ENCODE results near the gene ORC6. TPM values are rescaled to one million over a fixed set of nuclear protein-coding genes. Genes with fewer than 3 reads are reported as not detected.

The ORC6 gene
- polyA plus RNA-seq, 1 donor (not counting 4 experiments of a cell fraction or from before 2014, with no cell fraction given) = 21.9 TPM

DNA sequence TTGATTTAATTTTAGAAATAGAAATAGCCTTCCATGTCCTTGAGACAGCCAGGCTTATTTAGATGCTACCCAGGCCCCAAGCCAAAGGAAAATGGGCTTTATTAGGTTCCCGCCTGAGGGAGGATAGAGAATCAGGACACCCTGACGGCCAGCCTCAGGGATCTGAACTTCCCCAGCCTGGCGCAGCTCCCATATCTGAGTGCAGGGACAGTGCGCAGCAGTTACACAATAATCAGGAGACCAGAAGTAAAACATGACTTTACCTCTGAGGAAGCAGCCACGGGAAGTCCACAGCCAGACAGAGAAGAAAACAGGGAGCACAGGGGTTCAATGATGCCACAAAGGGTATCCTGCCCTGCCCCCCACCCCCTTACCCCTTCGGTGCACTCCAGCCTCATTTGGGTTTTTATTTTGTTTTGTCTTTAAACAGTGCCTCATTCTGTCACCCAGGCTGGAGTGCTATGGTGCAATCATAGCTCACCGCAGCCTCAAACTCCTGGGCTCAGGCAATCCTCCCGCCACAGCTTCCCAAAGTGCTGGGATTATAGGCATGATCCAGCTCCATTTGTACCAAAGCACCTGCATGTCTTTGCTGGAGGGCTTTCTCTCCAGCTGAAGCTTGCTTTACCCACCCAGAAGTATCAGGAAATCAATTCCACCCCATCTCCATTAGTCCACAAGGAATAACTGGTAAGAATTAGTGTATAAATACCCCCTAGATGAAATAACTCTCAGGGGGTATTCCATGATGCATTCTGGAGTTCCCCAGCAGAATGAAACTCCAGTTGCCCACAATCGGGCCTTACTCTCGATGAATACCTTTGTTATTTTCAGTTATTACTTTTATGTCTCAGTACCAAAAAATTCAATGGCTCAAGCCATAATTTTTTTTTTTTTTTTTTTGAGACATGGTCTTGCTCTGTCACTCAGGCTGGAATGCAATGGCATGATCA lies 21.9 kb downstream of the ORC6 start:
- dilution Hi-C loops (cut with MboI; ENCODE audit: extremely low pct_ligation_motif_present, low sequenced_read_pairs) = no loop called here
- no peaks in the 10 kb centered on the region for H3K9me3 ChIP-seq (ENCODE audit: control insufficient read depth, low read depth, low read length)
- no peak overlapping the region for H3K27ac ChIP-seq (ENCODE audit: control insufficient read depth, insufficient read depth, low read length)
- TF ChIP-seq CTCF (optimal IDR thresholded peaks at IDR 0.05 in 1 of 3, IDR thresholded peaks at IDR 0.05 in 1 of 3, conservative IDR thresholded peaks at IDR 0.05 in 1 of 3; ENCODE audit: extremely low read depth in 1 of 3, insufficient read depth in 2 of 3, low read length in 3 of 3) (no peak), EZH2 (IDR thresholded peaks at IDR 0.05; ENCODE audit: low read length) (no peak)
- H3K27me3 ChIP-seq (ENCODE audit: control insufficient read depth, extremely low read depth, insufficient read depth, low read length) = no peaks in the 10 kb centered on the region
- no peak overlapping the region for H3K4me3 ChIP-seq (ENCODE audit: control insufficient read depth in 2 of 3, extremely low read depth in 1 of 3, insufficient read depth in 2 of 3, low read depth in 1 of 3, low read length in 3 of 3)
- DNase-seq (ENCODE audit: low read depth, low spot score) (no peak), FAIRE-seq (no peak)
- no peaks in the 10 kb centered on the region for H3K9me1 ChIP-seq (ENCODE audit: control insufficient read depth, extremely low read depth, insufficient read depth, low read length)
- H3K36me3 ChIP-seq (ENCODE audit: control insufficient read depth in 2 of 2, extremely low read depth in 1 of 2, insufficient read depth in 2 of 2, low read length in 2 of 2) = no peaks in the 10 kb centered on the region
- H3K4me2 ChIP-seq (ENCODE audit: control insufficient read depth, extremely low read depth, insufficient read depth, low read depth, low read length) = no peak overlapping the region
- H3K4me1 ChIP-seq (ENCODE audit: control insufficient read depth, extremely low read depth, insufficient read depth, low read length) = no peaks in the 10 kb centered on the region
- no peak overlapping the region for H3K9ac ChIP-seq (ENCODE audit: control insufficient read depth, extremely low read depth, insufficient read depth, low read length)
- H4K20me1 ChIP-seq (ENCODE audit: control insufficient read depth, extremely low read depth, insufficient read depth, low read length) = no peaks in the 10 kb centered on the region
- no peaks in the 10 kb centered on the region for H3K79me2 ChIP-seq (ENCODE audit: control insufficient read depth, insufficient read depth, low read length)
- no peak overlapping the region for H2AFZ ChIP-seq (ENCODE audit: control insufficient read depth, low read length)

- no peak for FAIRE-seq
- Histone ChIP-seq H3K9ac (ENCODE audit: control insufficient read depth, extremely low read depth, insufficient read depth, low read length) (no peak overlapping the region), H3K36me3 (ENCODE audit: control insufficient read depth in 2 of 2, extremely low read depth in 1 of 2, insufficient read depth in 2 of 2, low read length in 2 of 2) (no peaks in the 10 kb centered on the region), H4K20me1 (ENCODE audit: control insufficient read depth, extremely low read depth, insufficient read depth, low read length) (no peaks in the 10 kb centered on the region), H3K4me3 (ENCODE audit: control insufficient read depth in 2 of 3, extremely low read depth in 1 of 3, insufficient read depth in 2 of 3, low read depth in 1 of 3, low read length in 3 of 3) (no peak overlapping the region), H3K9me1 (ENCODE audit: control insufficient read depth, extremely low read depth, insufficient read depth, low read length) (no peaks in the 10 kb centered on the region), H3K27ac (ENCODE audit: control insufficient read depth, insufficient read depth, low read length) (no peak overlapping the region), H3K4me2 (ENCODE audit: control insufficient read depth, extremely low read depth, insufficient read depth, low read depth, low read length) (no peak overlapping the region), H3K9me3 (ENCODE audit: control insufficient read depth, low read depth, low read length) (no peaks in the 10 kb centered on the region), H3K79me2 (ENCODE audit: control insufficient read depth, insufficient read depth, low read length) (no peaks in the 10 kb centered on the region), H3K4me1 (ENCODE audit: control insufficient read depth, extremely low read depth, insufficient read depth, low read length) (no peaks in the 10 kb centered on the region), H2AFZ (ENCODE audit: control insufficient read depth, low read length) (no peak overlapping the region), H3K27me3 (ENCODE audit: control insufficient read depth, extremely low read depth, insufficient read depth, low read length) (no peaks in the 10 kb centered on the region)
- dilution Hi-C loops (cut with MboI; ENCODE audit: extremely low pct_ligation_motif_present, low sequenced_read_pairs) = no loop called here
- TF ChIP-seq EZH2 (IDR thresholded peaks at IDR 0.05; ENCODE audit: low read length) = no peak
- no peak for TF ChIP-seq CTCF (optimal IDR thresholded peaks at IDR 0.05 in 1 of 3, IDR thresholded peaks at IDR 0.05 in 1 of 3, conservative IDR thresholded peaks at IDR 0.05 in 1 of 3; ENCODE audit: extremely low read depth in 1 of 3, insufficient read depth in 2 of 3, low read length in 3 of 3)
- DNase-seq (ENCODE audit: low read depth, low spot score) = no peak
These were observed 23.5 kb downstream of the ORC6 start for GRCh38 chr16:46712911-46713310.
